SK-N-MC (cell line): ENCODE results near the gene RPLP2.

ENCODE experiments used
- EZH2 ChIP-seq: fragments of 200-600 bp; sonication (generic); IDR thresholded peaks from one replicate; pipeline ENCODE4 v1.6.1; 2017; ENCODE audit warnings: antibody characterized with exemption
- FOXP2 ChIP-seq: optimal IDR thresholded peaks from 2 replicates; pipeline ENCODE3; 2011; ENCODE audit warnings: mild to moderate bottlenecking, moderate library complexity; ENCODE audit not compliant: insufficient read depth; ENCODE audit errors: extremely low read length, control extremely low read depth
- POLR2AphosphoS5 ChIP-seq: IDR thresholded peaks from 2 replicates; pipeline ENCODE4 v1.6.1; 2012; ENCODE audit warnings: mild to moderate bottlenecking, low read depth, low read length, borderline replicate concordance

DNA sequence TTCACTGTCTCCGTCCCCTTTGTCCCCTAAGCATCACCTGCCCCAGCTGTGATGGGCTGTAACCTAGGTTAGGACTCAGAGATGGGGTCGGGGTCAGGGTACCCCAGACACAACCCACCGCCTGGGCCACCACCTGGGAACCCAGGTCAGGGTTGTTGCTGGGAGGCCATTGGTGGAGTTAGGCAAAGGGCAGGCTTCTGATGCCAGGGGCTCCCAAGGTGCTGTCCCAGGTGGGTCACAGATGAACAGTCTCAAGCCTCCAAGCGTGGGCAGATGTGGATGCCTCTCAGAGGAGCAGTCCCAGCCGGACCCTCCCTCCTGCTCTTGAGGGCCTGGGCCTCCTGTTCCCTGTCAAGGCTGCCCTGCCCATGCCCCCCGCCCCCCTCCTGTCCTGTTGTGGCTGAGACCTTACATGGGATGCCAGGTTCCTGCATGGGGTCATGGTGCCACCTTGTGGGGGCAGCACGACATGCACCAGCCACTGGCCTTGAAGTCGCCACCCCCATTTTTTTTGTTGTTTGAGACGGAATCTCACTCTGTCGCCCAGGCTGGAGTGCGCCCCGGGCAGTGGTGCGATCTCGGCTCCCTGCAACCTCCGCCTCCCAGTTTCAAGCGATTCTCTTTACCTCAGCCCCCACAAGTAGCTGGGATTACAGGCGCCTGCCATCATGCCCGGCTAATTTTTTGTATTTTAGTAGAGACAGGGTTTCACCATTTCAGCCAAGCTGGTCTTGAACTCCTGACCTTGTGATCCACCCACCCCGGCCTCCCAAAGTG, 44.6 kb upstream of the RPLP2 start:
- TF ChIP-seq EZH2 (no peak), POLR2AphosphoS5 (peak; percentile 53; the same call in 1 of the 2 replicates), FOXP2 (no peak)
